Endothelial cell of umbilical vein (primary cell): ENCODE measurements around the gene RBM39. TPM values are rescaled to one million over a fixed set of nuclear protein-coding genes. Genes with fewer than 3 reads are reported as not detected.
"Not testable (repeated sequence)": the region's sequence is repeated elsewhere in the genome, so short reads cannot be mapped to it uniquely, and the experiment has no call there.

Source experiments
- BruUV-seq: library from RNA; stranded (reverse); fragments of 400-500 nt; replicated peaks from 2 replicates; lab custom pipeline; 2021; lab: Mats Ljungman, UMichigan
- CTCF ChIA-PET: fragments of 300-600, 350-600 bp; sonication (Branson Sonifier 250); formaldehyde crosslinking; loops from one replicate; lab custom pipeline; 2021; ENCODE audit warnings: antibody characterized with exemption, inconsistent platforms; lab: Charles Lee
- POLR2A ChIA-PET: fragments of 300-600, 350-600 bp; sonication (Branson Sonifier 250); formaldehyde crosslinking; loops from one replicate; lab custom pipeline; 2021; ENCODE audit warnings: antibody characterized with exemption, inconsistent platforms; lab: Charles Lee
- DNase-seq: peaks from one replicate; pipeline ENCODE4 v3.0.0-alpha.2; 2011; ENCODE audit warnings: low read depth, low spot score
- FAIRE-seq: peaks from 2 replicates; lab custom pipeline; 2011; peaks lifted over from hg19 to GRCh38; lab: Jason Lieb, UNC
- H2AFZ ChIP-seq: 2 replicates; pipeline ENCODE4 v1.6.0; 2012; ENCODE audit warnings: low read depth, low read length, control low read depth, inconsistent platforms
- H3K27ac ChIP-seq: 2 replicates; pipeline ENCODE4 v1.5.1; 2011; ENCODE audit warnings: low read depth, mild to moderate bottlenecking, control low read depth, low read length, moderate library complexity; ENCODE audit not compliant: insufficient read depth
- H3K27me3 ChIP-seq, 2 experiments: 2 replicates each; pipeline versions ENCODE4 v1.6.0 to v1.6.1; 2011; ENCODE audit warnings: low read length in 2 of 2, mixed read lengths in 1 of 2; ENCODE audit not compliant: control insufficient read depth in 2 of 2, insufficient read depth in 2 of 2
- H3K36me3 ChIP-seq, 2 experiments: 2 replicates in 1 of 2; 3 replicates in 1 of 2; pipeline ENCODE4 v1.5.1; 2011; ENCODE audit warnings: low read length in 2 of 2, mild to moderate bottlenecking in 1 of 2, moderate library complexity in 1 of 2; ENCODE audit not compliant: control insufficient read depth in 2 of 2, insufficient read depth in 2 of 2; ENCODE audit errors: extremely low read depth in 1 of 2
- H3K4me1 ChIP-seq: 3 replicates; pipeline ENCODE4 v1.5.1; 2011; ENCODE audit warnings: mild to moderate bottlenecking, low read length; ENCODE audit not compliant: control insufficient read depth, insufficient read depth; ENCODE audit errors: extremely low read depth
- H3K4me2 ChIP-seq: 2 replicates; pipeline ENCODE4 v1.6.1; 2011; ENCODE audit warnings: low read length, control low read depth, mixed read lengths; ENCODE audit not compliant: insufficient read depth
- H3K4me3 ChIP-seq, 3 experiments: fragments of 200-600 bp in 1 of 3; sonication (generic), shearing (Covaris generic) in 1 of 3; replicated peaks in 1 of 3; 2 replicates each; pipeline ENCODE4 v1.5.1; 2011 to 2016; ENCODE audit warnings: control low read depth in 3 of 3, low read length in 3 of 3, mild to moderate bottlenecking in 2 of 3, inconsistent platforms in 1 of 3, low read depth in 1 of 3, moderate library complexity in 1 of 3; ENCODE audit not compliant: insufficient read depth in 1 of 3
- H3K79me2 ChIP-seq: 2 replicates; pipeline ENCODE4 v1.6.0; 2012; ENCODE audit warnings: low read length, inconsistent platforms; ENCODE audit not compliant: control insufficient read depth, insufficient read depth
- H3K9ac ChIP-seq: replicated peaks from 2 replicates; pipeline ENCODE3; 2011; ENCODE audit warnings: low read length, control low read depth; ENCODE audit not compliant: insufficient read depth; ENCODE audit errors: extremely low read depth
- H3K9me1 ChIP-seq: replicated peaks from 3 replicates; pipeline ENCODE4 v1.6.0; 2011; ENCODE audit warnings: mild to moderate bottlenecking, low read length; ENCODE audit not compliant: control insufficient read depth, insufficient read depth; ENCODE audit errors: extremely low read depth
- H3K9me3 ChIP-seq: replicated peaks from 2 replicates; pipeline ENCODE4 v1.5.1; 2012; ENCODE audit warnings: low read length, inconsistent platforms; ENCODE audit not compliant: control insufficient read depth, insufficient read depth
- H4K20me1 ChIP-seq: replicated peaks from 2 replicates; pipeline ENCODE3; 2011; ENCODE audit warnings: mild to moderate bottlenecking, low read length; ENCODE audit not compliant: control insufficient read depth, insufficient read depth; ENCODE audit errors: extremely low read depth
- CTCF ChIP-seq, 2 donors: IDR thresholded peaks; 1 replicate in 1 of 2; 2 replicates in 1 of 2; pipeline ENCODE4 v1.5.1; 2011; ENCODE audit warnings: low read length in 2 of 2, mild to moderate bottlenecking in 2 of 2, moderate library complexity in 2 of 2, control low read depth in 1 of 2, inconsistent platforms in 1 of 2, low read depth in 1 of 2; ENCODE audit not compliant: insufficient read depth in 1 of 2; ENCODE audit errors: extremely low read depth in 1 of 2
- EZH2 ChIP-seq: IDR thresholded peaks from 2 replicates; pipeline ENCODE4 v1.6.1; 2012; ENCODE audit warnings: borderline replicate concordance, low read depth, mild to moderate bottlenecking, moderate library complexity, low read length, inconsistent platforms; ENCODE audit not compliant: severe bottlenecking
- FOS ChIP-seq: IDR thresholded peaks from 2 replicates; pipeline ENCODE4 v1.6.1; 2011; ENCODE audit warnings: mild to moderate bottlenecking, low read length, moderate library complexity, borderline replicate concordance; ENCODE audit not compliant: insufficient read depth
- GATA2 ChIP-seq: IDR thresholded peaks from 2 replicates; pipeline ENCODE4 v1.7.0; 2011; ENCODE audit warnings: low read depth, mild to moderate bottlenecking, moderate library complexity, mixed read lengths, low read length; ENCODE audit not compliant: insufficient read length, insufficient read depth
- JUN ChIP-seq: IDR thresholded peaks from 2 replicates; pipeline ENCODE4 v1.6.1; 2011; ENCODE audit warnings: borderline replicate concordance, low read depth; ENCODE audit not compliant: insufficient read length, insufficient read depth
- MYC ChIP-seq: IDR thresholded peaks from one replicate; pipeline ENCODE4 v1.6.1; 2011; ENCODE audit warnings: mild to moderate bottlenecking, low read depth, low read length
- POLR2A ChIP-seq: IDR thresholded peaks from 2 replicates; pipeline ENCODE4 v1.6.1; 2012; ENCODE audit warnings: low read depth, mild to moderate bottlenecking, control low read depth, low read length
- POLR2AphosphoS5 ChIP-seq: IDR thresholded peaks from 2 replicates; pipeline ENCODE4 v1.6.1; 2012; ENCODE audit warnings: low read depth, mild to moderate bottlenecking, control low read depth, low read length, moderate library complexity; ENCODE audit not compliant: insufficient read depth
- dilution Hi-C: fragments of 300-500 bp; cut with MboI; formaldehyde crosslinking; loops from one replicate; pipeline ENCODE4 v1.15.0; 2019; ENCODE audit warnings: low sequenced_read_pairs; ENCODE audit not compliant: extremely low pct_ligation_motif_present
- intact Hi-C: fragments of 100-400 bp; cut with micrococcal nuclease; formaldehyde crosslinking; loops from one replicate; pipeline ENCODE4 v1.10.0; 2022
- polyA plus RNA-seq, 4 experiments: library from polyadenylated mRNA; depleted of rRNA in 3 of 4; stranded (reverse) in 3 of 4; unstranded in 1 of 4; fragments of >200 nt; gene quantifications; 2 replicates each; pipeline versions ENCODE4 v1.2.1 to v1.2.3, GENCODE V29; 2011 to 2012; ENCODE audit warnings: missing spikeins in 1 of 4
- total RNA-seq: library from RNA; stranded (reverse); gene quantifications from 2 replicates; pipeline ENCODE4 v1.2.3, GENCODE V29; 2021
- TF ChIP-seq, protein P1 (sequence below): IDR thresholded peaks from 2 replicates; pipeline ENCODE4 v1.6.1; 2011; ENCODE audit not compliant: insufficient read depth, insufficient read length

RBM39 gene
- total and polyA plus RNA-seq, 2 donors (not counting 3 experiments of a cell fraction or from before 2014, with no cell fraction given): 106 to 309 TPM

DNA sequence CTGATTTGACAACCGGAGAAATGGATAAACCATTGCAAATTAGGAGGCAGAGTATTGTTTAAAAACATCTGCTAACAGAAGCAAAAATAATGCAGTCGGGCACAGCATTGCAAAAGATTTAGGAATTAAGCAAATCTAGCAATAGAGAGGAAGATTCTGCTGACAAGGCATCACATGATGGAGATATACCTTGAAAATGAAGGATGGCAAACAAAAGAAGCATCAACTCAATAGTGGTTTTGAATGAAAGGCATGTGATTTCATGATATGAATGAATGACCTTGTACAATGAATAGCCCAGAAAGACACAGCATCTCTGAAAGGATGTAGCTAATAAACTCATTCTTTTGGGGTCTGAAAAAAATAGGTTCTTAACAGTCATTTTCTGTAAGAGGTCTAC is 8.6 kb upstream of the RBM39 start:
- CTCF ChIA-PET: no interaction called here
- Histone ChIP-seq H3K4me1 (no peaks in the 10 kb centered on the region), H3K27me3 (peaks cover 0 to 11% of the 10 kb centered on the region in 2 experiments), H2AFZ (no peak overlapping the region), H3K4me3 (no peak overlapping the region), H3K36me3 (no peaks in the 10 kb centered on the region), H3K9ac (no peak overlapping the region), H3K79me2 (no peaks in the 10 kb centered on the region), H4K20me1 (no peaks in the 10 kb centered on the region), H3K27ac (no peak overlapping the region), H3K4me2 (no peak overlapping the region), H3K9me1 (no peaks in the 10 kb centered on the region), H3K9me3 (no peaks in the 10 kb centered on the region)
- intact Hi-C loops: no loop called here
- no peak for DNase-seq
- POLR2A ChIA-PET: interaction anchor here (0.6 kb wide), 1 partner anchor 36 kb away, joined by 6 read pairs; no protein-coding TSS in a partner anchor
- TF ChIP-seq FOS (no peak), CTCF (IDR thresholded peaks at IDR 0.05; ENCODE audit: extremely low read depth in 1 of 2, insufficient read depth in 1 of 2, low read depth in 1 of 2, low read length in 2 of 2) (no peak), GATA2 (no peak), JUN (no peak), POLR2AphosphoS5 (no peak), EZH2 (no peak), POLR2A (no peak), MYC (no peak)
- TF ChIP-seq, protein P1, sequence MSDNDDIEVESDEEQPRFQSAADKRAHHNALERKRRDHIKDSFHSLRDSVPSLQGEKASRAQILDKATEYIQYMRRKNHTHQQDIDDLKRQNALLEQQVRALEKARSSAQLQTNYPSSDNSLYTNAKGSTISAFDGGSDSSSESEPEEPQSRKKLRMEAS: no peak
- no TSS peak for BruUV-seq
- dilution Hi-C loops: no loop called here
- FAIRE-seq: peak; percentile 44

- dilution Hi-C loops, H3K9ac ChIP-seq, H3K36me3 ChIP-seq, BruUV-seq, H4K20me1 ChIP-seq, H3K9me3 ChIP-seq, H3K27me3 ChIP-seq, POLR2A ChIA-PET, FAIRE-seq, H3K9me1 ChIP-seq, H3K4me3 ChIP-seq, H2AFZ ChIP-seq, DNase-seq: not testable (repeated sequence)
- Histone ChIP-seq H3K27ac (peak overlapping the region; percentile 97), H3K4me1 (peaks cover 29% of the 10 kb centered on the region), H3K79me2 (peaks cover 26% of the 10 kb centered on the region), H3K4me2 (peak overlapping the region; percentile 83)
- intact Hi-C loops: loop anchor here (5.0 kb wide), 1 partner anchor 82 kb away; the partner anchor contains the start of genes CPNE1 and RBM12
- CTCF ChIA-PET: interaction anchor here (0.8 to 3.6 kb wide), 4 partner anchors 24 to 140 kb away, joined by 3 to 29 read pairs (median 10); partner anchors contain the start of gene PHF20
Observed at GRCh38 chr20:35744492-35744841, 2.4 kb upstream of the RBM39 start.
